Loucy (cell line): ENCODE data around the gene FRMD4A.

ENCODE experiments used
- H2AFZ ChIP-seq: fragments of 200-600 bp; sonication (generic); 2 replicates; pipeline ENCODE4 v1.6.0; 2016; ENCODE audit warnings: antibody characterized with exemption, mild to moderate bottlenecking, low read length, moderate library complexity
- H3F3A ChIP-seq: fragments of 200-600 bp; 2 replicates; pipeline ENCODE4 v1.6.0; 2016; ENCODE audit warnings: antibody characterized with exemption, low read depth, mild to moderate bottlenecking
- H3K27me3 ChIP-seq: fragments of 200-600 bp; sonication (generic); 2 replicates; pipeline ENCODE4 v1.6.1; 2014; ENCODE audit warnings: low read length, mild to moderate bottlenecking; ENCODE audit not compliant: insufficient read depth, poor library complexity, severe bottlenecking
- H3K36me3 ChIP-seq: fragments of 200-600 bp; sonication (generic); 2 replicates; pipeline ENCODE4 v1.6.1; 2016; ENCODE audit warnings: low read length; ENCODE audit not compliant: insufficient read depth
- H3K4me1 ChIP-seq: fragments of 200-600 bp; sonication (generic); 2 replicates; pipeline ENCODE4 v1.5.1; 2014; ENCODE audit warnings: low read length, mild to moderate bottlenecking; ENCODE audit not compliant: insufficient read depth, poor library complexity, severe bottlenecking
- H3K4me2 ChIP-seq: fragments of 200-600 bp; sonication (generic); 2 replicates; pipeline ENCODE4 v1.6.0; 2014; ENCODE audit warnings: antibody characterized with exemption, low read length, low read depth, mild to moderate bottlenecking; ENCODE audit not compliant: poor library complexity, severe bottlenecking
- H3K4me3 ChIP-seq: fragments of 200-600 bp; sonication (generic); 2 replicates; pipeline ENCODE4 v1.5.1; 2014; ENCODE audit warnings: low read length, mild to moderate bottlenecking, mixed read lengths; ENCODE audit not compliant: poor library complexity, severe bottlenecking
- H3K79me2 ChIP-seq: fragments of 200-600 bp; sonication (generic); 2 replicates; pipeline ENCODE4 v1.6.1; 2014; ENCODE audit warnings: low read length; ENCODE audit not compliant: insufficient read depth
- H3K9ac ChIP-seq: fragments of 200-600 bp; sonication (generic); 2 replicates; pipeline ENCODE4 v1.6.0; 2014; ENCODE audit warnings: mild to moderate bottlenecking, low read depth, low read length, moderate library complexity; ENCODE audit not compliant: poor library complexity, severe bottlenecking
- H3K9me2 ChIP-seq: fragments of 200-600 bp; sonication (generic); replicated peaks from 2 replicates; pipeline ENCODE4 v1.6.1; 2016; ENCODE audit warnings: low read depth, low read length, mixed read lengths
- H3K9me3 ChIP-seq: fragments of 200-600 bp; sonication (generic); 2 replicates; pipeline ENCODE4 v1.6.1; 2014; ENCODE audit warnings: mild to moderate bottlenecking, antibody characterized with exemption, low read length, low read depth; ENCODE audit not compliant: insufficient read depth
- H4K20me1 ChIP-seq: fragments of 200-600 bp; sonication (generic); 2 replicates; pipeline ENCODE4 v1.6.0; 2014; ENCODE audit warnings: antibody characterized with exemption, low read length, mild to moderate bottlenecking; ENCODE audit not compliant: insufficient read depth, poor library complexity, severe bottlenecking
- EZH2phosphoT487 ChIP-seq: fragments of 200-600 bp; IDR thresholded peaks from 2 replicates; pipeline ENCODE4 v1.6.1; 2018; ENCODE audit warnings: antibody characterized with exemption, mild to moderate bottlenecking, moderate library complexity, borderline replicate concordance
- TF ChIP-seq, protein P1 (sequence below): fragments of 200-600 bp; sonication (generic); conservative IDR thresholded peaks from 2 replicates; pipeline ENCODE4 v1.5.1; 2014; ENCODE audit warnings: mild to moderate bottlenecking, antibody characterized with exemption, low read length

The FRMD4A gene

DNA sequence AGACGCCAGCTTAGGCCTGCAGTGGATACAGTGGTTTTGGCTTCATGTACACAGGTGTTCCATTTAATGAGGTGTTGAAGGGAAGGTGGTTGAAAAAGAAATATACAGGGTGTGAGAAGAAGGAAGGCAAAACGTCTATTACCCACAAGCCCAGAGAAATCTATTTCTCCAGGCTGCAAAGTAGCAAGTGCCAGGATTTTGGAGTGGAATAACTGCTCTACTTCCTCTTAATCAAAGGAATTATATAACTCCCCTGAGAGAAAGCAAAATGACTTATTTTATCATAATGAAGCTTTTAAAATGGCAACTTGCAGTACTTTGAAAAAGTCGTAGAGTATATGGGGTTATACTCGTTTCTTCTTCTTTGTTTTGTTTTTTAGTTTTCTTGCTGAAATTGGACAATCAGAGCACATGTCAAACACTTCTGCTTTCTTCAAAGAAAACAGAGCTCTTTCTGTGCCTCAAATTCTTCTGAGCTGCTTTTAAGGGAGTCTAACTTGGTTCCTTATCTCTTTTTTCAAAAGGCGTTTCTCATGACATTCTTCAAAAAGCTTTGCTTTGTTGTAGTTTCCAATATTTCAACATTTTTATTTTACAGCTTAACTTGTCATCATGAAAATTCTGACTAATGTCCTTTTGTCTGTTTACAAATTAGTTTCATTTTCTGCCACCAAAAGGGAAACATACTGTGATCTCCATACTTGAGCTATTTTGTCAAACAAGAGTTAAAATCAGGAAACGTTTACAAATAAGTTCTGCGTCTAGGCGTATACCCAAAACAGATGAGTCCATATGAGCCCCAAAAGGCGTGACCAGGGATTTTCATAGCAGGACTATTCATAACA lies 289.7 kb downstream of the FRMD4A start:
- H3K9me2 ChIP-seq, result no peaks in the 10 kb centered on the region
- no peak overlapping the region for H3K4me2 ChIP-seq
- no peaks in the 10 kb centered on the region for H3K36me3 ChIP-seq
- no peak overlapping the region for H3K4me3 ChIP-seq
- H3K9ac ChIP-seq, result no peak overlapping the region
- no peaks in the 10 kb centered on the region for H3K79me2 ChIP-seq
- no peaks in the 10 kb centered on the region for H3K27me3 ChIP-seq
- no peaks in the 10 kb centered on the region for H3F3A ChIP-seq
- H4K20me1 ChIP-seq, result no peaks in the 10 kb centered on the region
- no peaks in the 10 kb centered on the region for H3K4me1 ChIP-seq
- no peaks in the 10 kb centered on the region for H3K9me3 ChIP-seq
- H2AFZ ChIP-seq, result no peak overlapping the region
- TF ChIP-seq, protein P1, sequence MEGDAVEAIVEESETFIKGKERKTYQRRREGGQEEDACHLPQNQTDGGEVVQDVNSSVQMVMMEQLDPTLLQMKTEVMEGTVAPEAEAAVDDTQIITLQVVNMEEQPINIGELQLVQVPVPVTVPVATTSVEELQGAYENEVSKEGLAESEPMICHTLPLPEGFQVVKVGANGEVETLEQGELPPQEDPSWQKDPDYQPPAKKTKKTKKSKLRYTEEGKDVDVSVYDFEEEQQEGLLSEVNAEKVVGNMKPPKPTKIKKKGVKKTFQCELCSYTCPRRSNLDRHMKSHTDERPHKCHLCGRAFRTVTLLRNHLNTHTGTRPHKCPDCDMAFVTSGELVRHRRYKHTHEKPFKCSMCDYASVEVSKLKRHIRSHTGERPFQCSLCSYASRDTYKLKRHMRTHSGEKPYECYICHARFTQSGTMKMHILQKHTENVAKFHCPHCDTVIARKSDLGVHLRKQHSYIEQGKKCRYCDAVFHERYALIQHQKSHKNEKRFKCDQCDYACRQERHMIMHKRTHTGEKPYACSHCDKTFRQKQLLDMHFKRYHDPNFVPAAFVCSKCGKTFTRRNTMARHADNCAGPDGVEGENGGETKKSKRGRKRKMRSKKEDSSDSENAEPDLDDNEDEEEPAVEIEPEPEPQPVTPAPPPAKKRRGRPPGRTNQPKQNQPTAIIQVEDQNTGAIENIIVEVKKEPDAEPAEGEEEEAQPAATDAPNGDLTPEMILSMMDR, result no peak
- no peak for TF ChIP-seq EZH2phosphoT487

DNA sequence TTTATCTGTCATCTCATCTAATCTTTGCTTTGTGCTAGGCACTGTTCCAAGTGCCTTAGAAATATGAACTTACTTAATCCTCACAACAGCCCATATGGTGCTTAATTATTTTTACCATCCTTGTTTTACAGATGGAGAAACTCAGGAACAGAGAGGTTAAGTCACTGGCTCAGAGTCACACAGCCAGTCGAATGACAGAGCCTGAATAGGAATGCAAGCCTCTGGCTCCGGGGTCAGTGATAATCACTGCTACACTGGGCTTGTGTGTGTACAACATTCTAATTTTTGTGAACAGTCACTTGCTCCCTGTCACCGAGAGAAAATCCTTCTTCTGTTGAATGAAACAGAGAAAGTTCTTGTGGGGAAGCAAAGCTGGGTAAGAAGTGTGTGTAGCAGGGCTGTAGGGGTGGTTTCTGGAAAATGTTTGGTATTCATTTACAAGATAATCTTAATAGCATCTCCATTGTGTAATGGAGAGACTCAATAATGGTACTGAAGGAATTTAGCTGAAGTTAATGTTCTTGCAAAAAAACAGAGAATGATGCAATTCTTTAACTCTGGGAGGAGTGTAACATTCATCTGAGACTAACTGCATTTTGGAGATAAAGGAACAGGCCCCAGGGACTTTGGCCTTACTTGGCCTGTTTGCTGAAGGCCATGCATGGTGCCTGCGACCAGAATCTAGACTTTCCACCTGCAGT lies 290.6 kb downstream of the FRMD4A start:
- Histone ChIP-seq H3K27me3 (no peaks in the 10 kb centered on the region), H2AFZ (no peak overlapping the region), H4K20me1 (no peaks in the 10 kb centered on the region), H3F3A (no peaks in the 10 kb centered on the region), H3K9ac (no peak overlapping the region), H3K9me3 (no peaks in the 10 kb centered on the region), H3K4me3 (no peak overlapping the region), H3K9me2 (no peaks in the 10 kb centered on the region), H3K36me3 (no peaks in the 10 kb centered on the region), H3K79me2 (no peaks in the 10 kb centered on the region), H3K4me1 (no peaks in the 10 kb centered on the region), H3K4me2 (no peak overlapping the region)
- TF ChIP-seq, protein P1, result no peak
- no peak for TF ChIP-seq EZH2phosphoT487

DNA sequence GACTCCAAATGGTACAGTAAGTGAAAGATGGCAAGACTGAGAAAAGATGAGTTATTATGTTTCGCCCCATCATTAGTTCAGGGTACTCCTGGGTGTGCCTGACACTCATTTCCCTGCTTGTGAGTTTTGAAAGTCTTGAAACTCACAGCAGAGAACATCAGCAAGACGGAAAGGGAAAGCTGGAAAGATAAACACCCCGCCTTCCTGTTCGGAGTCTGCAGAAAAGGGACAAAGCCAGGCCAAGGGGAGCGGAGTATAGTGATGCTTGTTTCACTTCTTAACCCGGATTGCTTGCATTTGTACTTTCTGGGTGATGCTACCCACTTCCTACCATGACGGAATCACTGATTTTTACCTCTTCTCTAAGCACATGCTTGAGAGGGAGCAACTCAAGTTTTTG lies 294.5 kb downstream of the FRMD4A start:
- Histone ChIP-seq H3K4me1 (no peaks in the 10 kb centered on the region), H3K4me2 (no peak overlapping the region), H3F3A (no peaks in the 10 kb centered on the region), H2AFZ (no peak overlapping the region), H3K9me3 (no peaks in the 10 kb centered on the region), H3K27me3 (no peaks in the 10 kb centered on the region), H3K79me2 (no peaks in the 10 kb centered on the region), H3K4me3 (no peak overlapping the region), H3K9me2 (no peaks in the 10 kb centered on the region), H3K9ac (no peak overlapping the region), H4K20me1 (no peaks in the 10 kb centered on the region), H3K36me3 (no peaks in the 10 kb centered on the region)
- TF ChIP-seq, protein P1, result no peak
- TF ChIP-seq EZH2phosphoT487, result no peak
